CD4-positive, alpha-beta T cell (primary cell): ENCODE data around the gene ST6GAL1. TPM values are rescaled to one million over a fixed set of nuclear protein-coding genes. Genes with fewer than 3 reads are reported as not detected.

ENCODE experiments used
- ATAC-seq: fragments of 200-7000 bp; cut with Tn5 transposase; one replicate; pipeline ENCODE4 v1.10.0; 2022; ENCODE audit warnings: mild to moderate bottlenecking; ENCODE audit not compliant: poor library complexity
- CTCF ChIA-PET: fragments of 350-600 bp; sonication (Branson Sonifier 250); formaldehyde crosslinking; loops from one replicate; lab custom pipeline; 2021; ENCODE audit warnings: antibody characterized with exemption, inconsistent platforms; lab: Charles Lee
- POLR2A ChIA-PET: fragments of 350-600 bp; sonication (Branson Sonifier 250); formaldehyde crosslinking; loops from one replicate; lab custom pipeline; 2021; ENCODE audit warnings: antibody characterized with exemption, inconsistent platforms; lab: Charles Lee
- DNase-seq, 14 experiments: peaks; one replicate each; pipeline ENCODE4 v3.0.0-alpha.2; 2013 to 2020; ENCODE audit warnings: mixed read lengths in 2 of 14
- H3K27ac ChIP-seq, 2 donors: one replicate each; pipeline versions ENCODE4 v1.5.1 to v1.7.0; 2013; ENCODE audit warnings: low read length in 2 of 2, low read depth in 1 of 2, mild to moderate bottlenecking in 1 of 2
- H3K27me3 ChIP-seq, 2 experiments: 1 replicate in 1 of 2; 2 replicates in 1 of 2; pipeline versions ENCODE4 v1.6.1 to v1.7.0; 2013; ENCODE audit warnings: low read length in 2 of 2, control low read depth in 1 of 2, mild to moderate bottlenecking in 1 of 2, moderate library complexity in 1 of 2; ENCODE audit not compliant: insufficient read depth in 2 of 2, control insufficient read depth in 1 of 2
- H3K36me3 ChIP-seq: one replicate; pipeline ENCODE4 v1.6.1; 2013; ENCODE audit warnings: low read length, control low read depth; ENCODE audit not compliant: insufficient read depth
- H3K4me1 ChIP-seq: one replicate; pipeline ENCODE4 v1.6.1; 2013; ENCODE audit warnings: low read length, control low read depth; ENCODE audit not compliant: insufficient read depth
- H3K4me3 ChIP-seq: one replicate; pipeline ENCODE4 v1.5.1; 2013; ENCODE audit warnings: mild to moderate bottlenecking, low read length, moderate library complexity
- H3K9me3 ChIP-seq, 2 experiments: 1 replicate in 1 of 2; 2 replicates in 1 of 2; pipeline versions ENCODE4 v1.6.1 to v1.7.0; 2013; ENCODE audit warnings: low read length in 2 of 2, mild to moderate bottlenecking in 2 of 2, control low read depth in 1 of 2, moderate library complexity in 1 of 2; ENCODE audit not compliant: control insufficient read depth in 1 of 2, insufficient read depth in 1 of 2
- H3K27ac Mint-ChIP-seq: one replicate; pipeline ENCODE4 v1.8.0; 2020; ENCODE audit warnings: mixed read lengths
- H3K27me3 Mint-ChIP-seq: one replicate; pipeline ENCODE4 v1.8.0; 2021; ENCODE audit warnings: mixed read lengths
- H3K36me3 Mint-ChIP-seq: one replicate; pipeline ENCODE4 v1.8.0; 2021; ENCODE audit warnings: low read depth, mixed read lengths
- H3K4me1 Mint-ChIP-seq: one replicate; pipeline ENCODE4 v1.8.0; 2021; ENCODE audit warnings: low read depth, mixed read lengths
- H3K4me3 Mint-ChIP-seq: one replicate; pipeline ENCODE4 v1.8.0; 2020; ENCODE audit warnings: mild to moderate bottlenecking, mixed read lengths
- H3K9me3 Mint-ChIP-seq: one replicate; pipeline ENCODE4 v1.8.0; 2020; ENCODE audit warnings: mixed read lengths
- CTCF ChIP-seq: fragments of 200-600 bp; IDR thresholded peaks from one replicate; pipeline ENCODE4 v1.8.0; 2022; ENCODE audit warnings: antibody characterized with exemption, mild to moderate bottlenecking
- intact Hi-C, 2 experiments: fragments of 100-400 bp; cut with DNase I in 1 of 2; cut with micrococcal nuclease in 1 of 2; formaldehyde crosslinking; loops; one replicate each; pipeline versions ENCODE4 v1.15.1 to v1.9.0; 2023 to 2025; cut with DNase I, micrococcal nuclease
- total RNA-seq, 174 experiments: library from RNA in 2 of 174; stranded (reverse) in 2 of 174; gene quantifications; one replicate each; pipeline ENCODE4 v1.2.3 and lab custom pipeline; 2021 to 2026

Gene ST6GAL1
- total RNA-seq, 2 experiments from 2014 or later, result 27.6 to 29.1 TPM

- no peaks in the 10 kb centered on the region for H3K9me3 Mint-ChIP-seq
- POLR2A ChIA-PET, result no interaction called here
- peaks cover 53% of the 10 kb centered on the region for H3K4me1 Mint-ChIP-seq
Observed at GRCh38 chr3:186940967-186941366, 10.6 kb downstream of the ST6GAL1 start.

GRCh38 chr3:186942168-186942567 lies 11.8 kb downstream of the ST6GAL1 start:
- no peak overlapping the region for H3K27ac Mint-ChIP-seq
- peaks cover 56% of the 10 kb centered on the region for H3K4me1 Mint-ChIP-seq
- intact Hi-C loops, result no loop called here
- CTCF ChIA-PET, result interaction anchor here (1.2 kb wide), 1 partner anchor 11 kb away, joined by 3 read pairs; no protein-coding TSS in a partner anchor
- H3K9me3 Mint-ChIP-seq, result no peaks in the 10 kb centered on the region
- DNase-seq (no peak), ATAC-seq (no peak)
- H3K27me3 ChIP-seq, result no peaks in the 10 kb centered on the region
- H3K36me3 ChIP-seq, result peaks cover 40% of the 10 kb centered on the region
- peaks cover 25% of the 10 kb centered on the region for H3K4me1 ChIP-seq
- POLR2A ChIA-PET, result interaction anchor here (0.6 kb wide), 1 partner anchor 86 kb away, joined by 3 read pairs; no protein-coding TSS in a partner anchor
- H3K4me3 Mint-ChIP-seq, result no peak overlapping the region
- H3K27me3 Mint-ChIP-seq, result no peaks in the 10 kb centered on the region
- H3K27ac ChIP-seq, result no peak overlapping the region
- H3K36me3 Mint-ChIP-seq, result peaks cover 65% of the 10 kb centered on the region
- H3K4me3 ChIP-seq, result no peak overlapping the region
- no peak for TF ChIP-seq CTCF
- no peaks in the 10 kb centered on the region for H3K9me3 ChIP-seq

More at GRCh38 chr3:186940967-186941366, 10.6 kb downstream of the ST6GAL1 start:
- H3K27me3 Mint-ChIP-seq, result no peaks in the 10 kb centered on the region
- no peak overlapping the region for H3K27ac ChIP-seq
- no peak overlapping the region for H3K4me3 Mint-ChIP-seq
- no peak for ATAC-seq
- H3K4me1 ChIP-seq, result peaks cover 27% of the 10 kb centered on the region
- H3K9me3 ChIP-seq, result no peaks in the 10 kb centered on the region
- H3K27ac Mint-ChIP-seq, result no peak overlapping the region
- TF ChIP-seq CTCF, result no peak
- DNase-seq, result no peak
- H3K4me3 ChIP-seq, result no peak overlapping the region
- peaks cover 64% of the 10 kb centered on the region for H3K36me3 Mint-ChIP-seq
- H3K36me3 ChIP-seq, result peaks cover 43% of the 10 kb centered on the region
- no peaks in the 10 kb centered on the region for H3K27me3 ChIP-seq
- intact Hi-C loops, result no loop called here
- CTCF ChIA-PET, result interaction anchor here (0.6 to 1.1 kb wide), 2 partner anchors 27 to 198 kb away, joined by 3 read pairs; partner anchors contain the start of gene RPL39L

- Histone ChIP-seq H3K36me3 (peaks cover 45% of the 10 kb centered on the region), H3K27ac (no peak overlapping the region), H3K27me3 (no peaks in the 10 kb centered on the region), H3K4me3 (no peak overlapping the region), H3K9me3 (no peaks in the 10 kb centered on the region), H3K4me1 (peaks cover 36% of the 10 kb centered on the region)
- Mint-ChIP-seq H3K27ac (no peak overlapping the region), H3K9me3 (no peaks in the 10 kb centered on the region), H3K4me3 (no peak overlapping the region), H3K36me3 (peaks cover 76% of the 10 kb centered on the region), H3K27me3 (no peaks in the 10 kb centered on the region), H3K4me1 (peaks cover 57% of the 10 kb centered on the region)
- CTCF ChIA-PET, result interaction anchor here (0.7 to 1.7 kb wide), 2 partner anchors 13 to 1456 kb away, joined by 3 to 4 read pairs; no protein-coding TSS in a partner anchor
- intact Hi-C loops, result no loop called here
- no peak for DNase-seq
- no peak for TF ChIP-seq CTCF
- ATAC-seq, result no peak
- POLR2A ChIA-PET, result interaction anchor here (1.1 kb wide), 1 partner anchor 17 kb away, joined by 5 read pairs; no protein-coding TSS in a partner anchor
Observed at GRCh38 chr3:186945255-186945823, 15.0 kb downstream of the ST6GAL1 start.
